Loucy (cell line): ENCODE results near the gene AFF1.
"Not testable (repeated sequence)": the region's sequence is repeated elsewhere in the genome, so short reads cannot be mapped to it uniquely, and the experiment has no call there.

ENCODE experiments used
- H2AFZ ChIP-seq: fragments of 200-600 bp; sonication (generic); 2 replicates; pipeline ENCODE4 v1.6.0; 2016; ENCODE audit warnings: antibody characterized with exemption, mild to moderate bottlenecking, low read length, moderate library complexity
- H3F3A ChIP-seq: fragments of 200-600 bp; 2 replicates; pipeline ENCODE4 v1.6.0; 2016; ENCODE audit warnings: antibody characterized with exemption, low read depth, mild to moderate bottlenecking
- H3K27me3 ChIP-seq: fragments of 200-600 bp; sonication (generic); 2 replicates; pipeline ENCODE4 v1.6.1; 2014; ENCODE audit warnings: low read length, mild to moderate bottlenecking; ENCODE audit not compliant: insufficient read depth, poor library complexity, severe bottlenecking
- H3K36me3 ChIP-seq: fragments of 200-600 bp; sonication (generic); 2 replicates; pipeline ENCODE4 v1.6.1; 2016; ENCODE audit warnings: low read length; ENCODE audit not compliant: insufficient read depth
- H3K4me1 ChIP-seq: fragments of 200-600 bp; sonication (generic); 2 replicates; pipeline ENCODE4 v1.5.1; 2014; ENCODE audit warnings: low read length, mild to moderate bottlenecking; ENCODE audit not compliant: insufficient read depth, poor library complexity, severe bottlenecking
- H3K4me2 ChIP-seq: fragments of 200-600 bp; sonication (generic); 2 replicates; pipeline ENCODE4 v1.6.0; 2014; ENCODE audit warnings: antibody characterized with exemption, low read length, low read depth, mild to moderate bottlenecking; ENCODE audit not compliant: poor library complexity, severe bottlenecking
- H3K4me3 ChIP-seq: fragments of 200-600 bp; sonication (generic); 2 replicates; pipeline ENCODE4 v1.5.1; 2014; ENCODE audit warnings: low read length, mild to moderate bottlenecking, mixed read lengths; ENCODE audit not compliant: poor library complexity, severe bottlenecking
- H3K79me2 ChIP-seq: fragments of 200-600 bp; sonication (generic); 2 replicates; pipeline ENCODE4 v1.6.1; 2014; ENCODE audit warnings: low read length; ENCODE audit not compliant: insufficient read depth
- H3K9ac ChIP-seq: fragments of 200-600 bp; sonication (generic); 2 replicates; pipeline ENCODE4 v1.6.0; 2014; ENCODE audit warnings: mild to moderate bottlenecking, low read depth, low read length, moderate library complexity; ENCODE audit not compliant: poor library complexity, severe bottlenecking
- H3K9me2 ChIP-seq: fragments of 200-600 bp; sonication (generic); replicated peaks from 2 replicates; pipeline ENCODE4 v1.6.1; 2016; ENCODE audit warnings: low read depth, low read length, mixed read lengths
- H3K9me3 ChIP-seq: fragments of 200-600 bp; sonication (generic); 2 replicates; pipeline ENCODE4 v1.6.1; 2014; ENCODE audit warnings: mild to moderate bottlenecking, antibody characterized with exemption, low read length, low read depth; ENCODE audit not compliant: insufficient read depth
- H4K20me1 ChIP-seq: fragments of 200-600 bp; sonication (generic); 2 replicates; pipeline ENCODE4 v1.6.0; 2014; ENCODE audit warnings: antibody characterized with exemption, low read length, mild to moderate bottlenecking; ENCODE audit not compliant: insufficient read depth, poor library complexity, severe bottlenecking
- CTCF ChIP-seq: fragments of 200-600 bp; sonication (generic); conservative IDR thresholded peaks from 2 replicates; pipeline ENCODE4 v1.5.1; 2014; ENCODE audit warnings: mild to moderate bottlenecking, antibody characterized with exemption, low read length
- EZH2phosphoT487 ChIP-seq: fragments of 200-600 bp; IDR thresholded peaks from 2 replicates; pipeline ENCODE4 v1.6.1; 2018; ENCODE audit warnings: antibody characterized with exemption, mild to moderate bottlenecking, moderate library complexity, borderline replicate concordance

The AFF1 gene

GRCh38 chr4:87071401-87071800 is 136.6 kb downstream of the AFF1 start:
- Histone ChIP-seq H3K9me2 (no peaks in the 10 kb centered on the region), H3K27me3 (no peaks in the 10 kb centered on the region), H3K79me2 (peaks cover 88% of the 10 kb centered on the region), H3F3A (0 out of 2 replicates have a peak, but pooled peaks cover 3% of the 10 kb centered on the region), H3K36me3 (peaks cover 9% of the 10 kb centered on the region; the same call in 1 of the 2 replicates), H3K9ac (no peak overlapping the region), H4K20me1 (peaks cover 80% of the 10 kb centered on the region), H3K4me1 (peaks cover 43% of the 10 kb centered on the region), H3K4me2 (peak overlapping the region; percentile 42), H3K4me3 (no peak overlapping the region), H2AFZ (no peak overlapping the region), H3K9me3 (no peaks in the 10 kb centered on the region)
- TF ChIP-seq EZH2phosphoT487 = no peak
- no peak for TF ChIP-seq CTCF

- not testable (repeated sequence) for H3K9ac ChIP-seq, H3K36me3 ChIP-seq, H3K27me3 ChIP-seq, H3K4me3 ChIP-seq, H3F3A ChIP-seq, H2AFZ ChIP-seq, H3K9me3 ChIP-seq, H3K9me2 ChIP-seq
- H3K79me2 ChIP-seq = peaks cover 90% of the 10 kb centered on the region
- peaks cover 43% of the 10 kb centered on the region for H3K4me1 ChIP-seq
- peak overlapping the region; percentile 65 for H3K4me2 ChIP-seq
- peaks cover 79% of the 10 kb centered on the region for H4K20me1 ChIP-seq
Measured at GRCh38 chr4:87072545-87072944, 137.7 kb downstream of the AFF1 start.

GRCh38 chr4:87073199-87074120 is 138.6 kb downstream of the AFF1 start:
- Histone ChIP-seq H3K4me3 (peak overlapping the region; percentile 50), H3K4me2 (peak overlapping the region; percentile 65), H3K4me1 (peaks cover 46% of the 10 kb centered on the region), H3K36me3 (peaks cover 4% of the 10 kb centered on the region; the same call in 1 of the 2 replicates), H3K79me2 (peaks cover 90% of the 10 kb centered on the region), H3K27me3 (no peaks in the 10 kb centered on the region), H3K9ac (peak overlapping the region; percentile 8), H3K9me3 (no peaks in the 10 kb centered on the region), H3F3A (0 out of 2 replicates have a peak, but pooled peaks cover 3% of the 10 kb centered on the region), H2AFZ (no peak overlapping the region), H3K9me2 (no peaks in the 10 kb centered on the region), H4K20me1 (peaks cover 82% of the 10 kb centered on the region)
- TF ChIP-seq EZH2phosphoT487 (no peak), CTCF (no peak)
